ENCODE data around the gene TEKT1.

TEKT1 gene

GRCh38 chr17:6755731-6756184 lies 75.8 kb downstream of the TEKT1 start, which contains the start of gene XAF1:
TSS of gene XAF1 (plus strand) at chr17:6756046. CDS start at chr17:6756079, 33 bp downstream.
- DNase-seq = peak; percentile 66 to 72

- DNase-seq = no peak
Observed at GRCh38 chr17:6755281-6755680, 76.2 kb downstream of the TEKT1 start.

- DNase-seq = no peak
Observed at GRCh38 chr17:6753546-6753945, 78.0 kb downstream of the TEKT1 start.

GRCh38 chr17:6753006-6753445 lies 78.5 kb downstream of the TEKT1 start:
- DNase-seq = no peak

GRCh38 chr17:6752068-6752909 lies 79.2 kb downstream of the TEKT1 start:
- no peak for DNase-seq

- peak in 1 of 2 donors; percentile 5 for DNase-seq
Observed at GRCh38 chr17:6749519-6749918, 82.0 kb downstream of the TEKT1 start.

- no peak for DNase-seq
Observed at GRCh38 chr17:6748617-6749016, 82.9 kb downstream of the TEKT1 start.
